ENCODE measurements around the gene PSMB7.

- TF ChIP-seq CTCF (IDR thresholded peaks at IDR 0.05; ENCODE audit: low read depth, low read length, poor library complexity, severe bottlenecking) (no peak), EZH2phosphoT487 (IDR thresholded peaks at IDR 0.05; ENCODE audit: borderline replicate concordance, low read length) (no peak)
These were observed 54.1 kb downstream of the PSMB7 start for GRCh38 chr9:124361128-124361527.

Measured in DOHH2 (cell line).